Kidney (tissue), 14 donors: ENCODE results near the gene RAET1G. TPM values are rescaled to one million over a fixed set of nuclear protein-coding genes. Genes with fewer than 3 reads are reported as not detected.
A peak's percentile ranks its signal among the peaks of the same experiment; 100 is the strongest.

ENCODE experiments used
- DNase-seq, 5 donors: peaks; one replicate each; pipeline ENCODE4 v3.0.0-alpha.2; 2013 to 2020
- FAIRE-seq: peaks from 2 replicates; lab custom pipeline; 2012; peaks lifted over from hg19 to GRCh38; lab: Jason Lieb, UNC
- H3K27ac ChIP-seq, 2 donors: one replicate each; pipeline ENCODE4 v1.7.0; 2013; ENCODE audit warnings: low read depth in 2 of 2, low read length in 2 of 2, inconsistent platforms in 1 of 2
- H3K27me3 ChIP-seq: one replicate; pipeline ENCODE4 v1.7.1; 2013; ENCODE audit warnings: low read length, inconsistent platforms; ENCODE audit not compliant: control insufficient read depth, insufficient read depth
- H3K36me3 ChIP-seq, 3 donors: one replicate each; pipeline versions ENCODE4 v1.7.0 to v1.7.1; 2013; ENCODE audit warnings: low read length in 3 of 3, control low read depth in 1 of 3, inconsistent platforms in 1 of 3; ENCODE audit not compliant: insufficient read depth in 3 of 3, control insufficient read depth in 2 of 3
- H3K4me1 ChIP-seq, 3 donors: one replicate each; pipeline versions ENCODE4 v1.7.0 to v1.7.1; 2013; ENCODE audit warnings: low read length in 3 of 3, inconsistent platforms in 1 of 3, low read depth in 1 of 3; ENCODE audit not compliant: control insufficient read depth in 2 of 3, insufficient read depth in 2 of 3
- H3K4me3 ChIP-seq, 3 donors: one replicate each; pipeline versions ENCODE4 v1.7.0 to v1.8.1; 2013; ENCODE audit warnings: low read length in 3 of 3, control low read depth in 1 of 3, inconsistent platforms in 1 of 3
- H3K9ac ChIP-seq, 3 donors: one replicate each; pipeline versions ENCODE4 v1.7.0 to v1.7.1; 2013; ENCODE audit warnings: low read length in 3 of 3, control low read depth in 1 of 3, inconsistent platforms in 1 of 3
- H3K9me3 ChIP-seq, 3 donors: one replicate each; pipeline versions ENCODE4 v1.7.0 to v1.7.1; 2013; ENCODE audit warnings: low read length in 3 of 3, control low read depth in 1 of 3, inconsistent platforms in 1 of 3; ENCODE audit not compliant: control insufficient read depth in 2 of 3, insufficient read depth in 1 of 3
- intact Hi-C: fragments of 100-400 bp; cut with DNase I; formaldehyde crosslinking; loops from one replicate; pipeline ENCODE4 v1.11.1; 2022
- polyA plus RNA-seq: library from polyadenylated mRNA; stranded (reverse); fragments of 350-450 nt; fragmentation: Illumina TruSeq; extraction: RNeasy Lipid Tissue Mini Kit (QIAGEN cat#74804); gene quantifications from one replicate; pipeline ENCODE4 v1.2.3, GENCODE V29; 2014; ENCODE audit warnings: low read depth, low replicate concordance; ENCODE audit not compliant: insufficient read depth
- total RNA-seq: library from RNA; stranded (reverse); fragmentation: NEBNext Ultra II Directional; extraction: Animal tissue kit (Norgen Biotek cat#: 25700); gene quantifications from one replicate; pipeline ENCODE4 v1.2.1, GENCODE V29; 2021
- TF ChIP-seq, protein P1 (sequence below): IDR thresholded peaks from 3 replicates; pipeline ENCODE4 v1.5.1; 2012; ENCODE audit warnings: mild to moderate bottlenecking, moderate library complexity, borderline replicate concordance; ENCODE audit not compliant: insufficient read depth; ENCODE audit errors: extremely low read depth
- donor health status: control.
- donor health status: control.
- donor health status: control.
- donor health status: control.
- donor health status: control.
- donor health status: DM: yes; HTN: yes; CAD: no.
- donor health status: Normal renal cell carcinoma (clear cell type).

Gene RAET1G
- total and polyA plus RNA-seq, 2 donors from 2014 or later: 0.41 to 1.3 TPM

DNA sequence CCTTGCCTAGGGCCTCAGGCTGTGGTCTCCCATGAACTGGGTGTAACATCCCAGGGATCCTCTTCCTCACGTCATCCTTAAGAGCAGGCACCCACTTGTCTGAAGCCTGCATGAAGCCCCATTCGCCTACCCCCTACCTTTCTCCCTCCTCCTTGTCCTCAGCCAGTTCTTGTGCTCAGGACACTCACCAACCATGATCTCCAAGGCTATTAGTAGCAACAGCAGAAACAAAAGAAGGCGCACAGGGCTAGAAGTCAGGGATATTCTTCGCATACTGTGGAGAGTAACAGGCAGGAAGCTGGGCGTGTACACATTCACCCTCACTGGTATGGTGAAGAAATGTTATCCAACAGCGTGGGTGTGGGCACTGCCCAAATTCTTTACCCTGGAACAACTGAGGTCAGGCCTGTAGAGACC lies 32.3 kb downstream of the RAET1G start:
- DNase-seq (no peak), FAIRE-seq (no peak)
- TF ChIP-seq, protein P1, sequence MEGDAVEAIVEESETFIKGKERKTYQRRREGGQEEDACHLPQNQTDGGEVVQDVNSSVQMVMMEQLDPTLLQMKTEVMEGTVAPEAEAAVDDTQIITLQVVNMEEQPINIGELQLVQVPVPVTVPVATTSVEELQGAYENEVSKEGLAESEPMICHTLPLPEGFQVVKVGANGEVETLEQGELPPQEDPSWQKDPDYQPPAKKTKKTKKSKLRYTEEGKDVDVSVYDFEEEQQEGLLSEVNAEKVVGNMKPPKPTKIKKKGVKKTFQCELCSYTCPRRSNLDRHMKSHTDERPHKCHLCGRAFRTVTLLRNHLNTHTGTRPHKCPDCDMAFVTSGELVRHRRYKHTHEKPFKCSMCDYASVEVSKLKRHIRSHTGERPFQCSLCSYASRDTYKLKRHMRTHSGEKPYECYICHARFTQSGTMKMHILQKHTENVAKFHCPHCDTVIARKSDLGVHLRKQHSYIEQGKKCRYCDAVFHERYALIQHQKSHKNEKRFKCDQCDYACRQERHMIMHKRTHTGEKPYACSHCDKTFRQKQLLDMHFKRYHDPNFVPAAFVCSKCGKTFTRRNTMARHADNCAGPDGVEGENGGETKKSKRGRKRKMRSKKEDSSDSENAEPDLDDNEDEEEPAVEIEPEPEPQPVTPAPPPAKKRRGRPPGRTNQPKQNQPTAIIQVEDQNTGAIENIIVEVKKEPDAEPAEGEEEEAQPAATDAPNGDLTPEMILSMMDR: no peak
- no peaks in the 10 kb centered on the region for H3K27me3 ChIP-seq
- H3K27ac ChIP-seq: no peak overlapping the region
- no peaks in the 10 kb centered on the region for H3K36me3 ChIP-seq
- intact Hi-C loops: no loop called here
- peaks cover 0 to 6% (median 0%) of the 10 kb centered on the region in 3 donors for H3K4me1 ChIP-seq
- no peak overlapping the region for H3K9ac ChIP-seq
- no peak overlapping the region for H3K4me3 ChIP-seq
- no peaks in the 10 kb centered on the region for H3K9me3 ChIP-seq

DNA sequence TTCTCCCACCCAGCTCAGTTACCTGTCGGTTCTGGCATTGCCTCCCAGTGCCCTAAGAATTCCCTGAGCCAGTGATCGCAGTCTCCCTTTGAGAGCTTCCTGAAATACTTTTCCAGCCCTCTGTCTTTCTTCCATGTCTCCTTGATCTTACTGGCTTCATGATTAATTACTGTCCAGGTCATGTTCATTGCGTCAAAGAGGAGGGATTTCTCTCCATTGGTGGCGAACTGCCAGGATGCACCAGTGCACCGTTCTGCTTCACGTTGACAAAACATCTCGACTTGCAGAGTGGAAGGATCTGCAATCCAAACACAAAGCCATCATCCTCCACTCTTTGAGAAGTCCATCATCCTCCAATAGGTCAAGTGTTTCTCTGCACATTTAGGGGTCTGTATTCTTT lies 33.6 kb downstream of the RAET1G start:
- no peak overlapping the region for H3K4me3 ChIP-seq
- TF ChIP-seq, protein P1: no peak
- H3K9me3 ChIP-seq: no peaks in the 10 kb centered on the region
- no peaks in the 10 kb centered on the region for H3K27me3 ChIP-seq
- DNase-seq (peak in 2 of 5 donors; percentile 17 to 18), FAIRE-seq (no peak)
- peak overlapping the region in 1 of 2 donors; percentile 15 for H3K27ac ChIP-seq
- intact Hi-C loops: no loop called here
- no peaks in the 10 kb centered on the region for H3K4me1 ChIP-seq
- H3K9ac ChIP-seq: no peak overlapping the region
- no peaks in the 10 kb centered on the region for H3K36me3 ChIP-seq

GRCh38 chr6:149888659-149889058 lies 34.3 kb downstream of the RAET1G start:
- DNase-seq (peak in 1 of 5 donors; percentile 18), FAIRE-seq (no peak)
- Histone ChIP-seq H3K4me1 (no peaks in the 10 kb centered on the region), H3K9me3 (no peaks in the 10 kb centered on the region), H3K27me3 (no peaks in the 10 kb centered on the region), H3K27ac (no peak overlapping the region), H3K36me3 (no peaks in the 10 kb centered on the region), H3K4me3 (no peak overlapping the region), H3K9ac (no peak overlapping the region)
- TF ChIP-seq, protein P1: no peak
- intact Hi-C loops: no loop called here

DNA sequence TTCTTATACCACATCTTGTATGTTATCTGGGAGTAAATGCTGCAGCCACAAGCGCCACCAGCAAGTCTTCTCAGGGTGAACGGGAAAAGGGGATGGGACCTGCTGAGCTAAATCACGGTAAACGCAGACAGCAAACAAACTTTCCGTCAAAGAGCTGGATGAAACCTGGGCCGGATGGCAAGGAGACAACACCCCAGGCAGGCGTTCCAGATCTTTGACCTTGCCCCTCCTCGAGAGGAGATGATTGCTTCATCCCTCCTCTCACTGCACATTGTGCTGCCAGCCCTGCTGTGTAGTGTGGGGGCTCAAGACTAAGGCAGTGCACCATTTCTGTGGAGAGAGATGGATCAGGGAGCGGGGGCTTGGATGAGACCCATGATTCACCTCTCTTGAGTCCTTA lies 34.8 kb downstream of the RAET1G start:
- Histone ChIP-seq H3K27ac (no peak overlapping the region), H3K36me3 (no peaks in the 10 kb centered on the region), H3K9me3 (no peaks in the 10 kb centered on the region), H3K9ac (no peak overlapping the region), H3K4me1 (no peaks in the 10 kb centered on the region), H3K4me3 (no peak overlapping the region), H3K27me3 (no peaks in the 10 kb centered on the region)
- TF ChIP-seq, protein P1: no peak
- intact Hi-C loops: no loop called here
- DNase-seq: no peak
- FAIRE-seq: no peak
